ENCODE results near the gene ABCA6. TPM values are rescaled to one million over a fixed set of nuclear protein-coding genes. Genes with fewer than 3 reads are reported as not detected.

ABCA6 gene
- total RNA-seq, 1 donor from 2014 or later = 0.31 TPM

- H3K4me1 Mint-ChIP-seq (ENCODE audit: low read depth) = no peaks in the 10 kb centered on the region
- H3K27me3 Mint-ChIP-seq = no peaks in the 10 kb centered on the region
- H3K27ac Mint-ChIP-seq = no peak overlapping the region
- H3K9me3 Mint-ChIP-seq (ENCODE audit: low read depth) = no peaks in the 10 kb centered on the region
- TF ChIP-seq CTCF (IDR thresholded peaks at IDR 0.05; ENCODE audit: unreplicated experiment) = no peak
- DNase-seq (ENCODE audit: low spot score, unreplicated experiment) = no peak
- H3K36me3 Mint-ChIP-seq (ENCODE audit: insufficient read depth) = no peaks in the 10 kb centered on the region
- no peak overlapping the region for H3K4me3 Mint-ChIP-seq (ENCODE audit: low read depth)
Measured at GRCh38 chr17:69117855-69118784, 23.6 kb downstream of the ABCA6 start.

- no peak for TF ChIP-seq CTCF (IDR thresholded peaks at IDR 0.05; ENCODE audit: unreplicated experiment)
- no peak overlapping the region for H3K27ac Mint-ChIP-seq
- H3K4me1 Mint-ChIP-seq (ENCODE audit: low read depth) = peaks cover 4% of the 10 kb centered on the region
- no peaks in the 10 kb centered on the region for H3K36me3 Mint-ChIP-seq (ENCODE audit: insufficient read depth)
- no peaks in the 10 kb centered on the region for H3K27me3 Mint-ChIP-seq
- H3K4me3 Mint-ChIP-seq (ENCODE audit: low read depth) = no peak overlapping the region
- no peak for DNase-seq (ENCODE audit: low spot score, unreplicated experiment)
- no peaks in the 10 kb centered on the region for H3K9me3 Mint-ChIP-seq (ENCODE audit: low read depth)
Measured at GRCh38 chr17:69111794-69112193, 29.9 kb downstream of the ABCA6 start.

GRCh38 chr17:69105907-69106730 lies 35.6 kb downstream of the ABCA6 start:
- H3K9me3 Mint-ChIP-seq (ENCODE audit: low read depth) = no peaks in the 10 kb centered on the region
- H3K27ac Mint-ChIP-seq = no peak overlapping the region
- TF ChIP-seq CTCF (IDR thresholded peaks at IDR 0.05; ENCODE audit: unreplicated experiment) = no peak
- H3K27me3 Mint-ChIP-seq = no peaks in the 10 kb centered on the region
- no peak for DNase-seq (ENCODE audit: low spot score, unreplicated experiment)
- H3K4me1 Mint-ChIP-seq (ENCODE audit: low read depth) = peaks cover 22% of the 10 kb centered on the region
- H3K4me3 Mint-ChIP-seq (ENCODE audit: low read depth) = no peak overlapping the region
- H3K36me3 Mint-ChIP-seq (ENCODE audit: insufficient read depth) = no peaks in the 10 kb centered on the region

GRCh38 chr17:69103557-69104233 lies 38.0 kb downstream of the ABCA6 start:
- TF ChIP-seq CTCF (IDR thresholded peaks at IDR 0.05; ENCODE audit: unreplicated experiment) = no peak
- peak overlapping the region; percentile 36 for H3K4me3 Mint-ChIP-seq (ENCODE audit: low read depth)
- H3K27me3 Mint-ChIP-seq = no peaks in the 10 kb centered on the region
- H3K4me1 Mint-ChIP-seq (ENCODE audit: low read depth) = peaks cover 22% of the 10 kb centered on the region
- peak; percentile 18 for DNase-seq (ENCODE audit: low spot score, unreplicated experiment)
- H3K9me3 Mint-ChIP-seq (ENCODE audit: low read depth) = no peaks in the 10 kb centered on the region
- no peaks in the 10 kb centered on the region for H3K36me3 Mint-ChIP-seq (ENCODE audit: insufficient read depth)
- peak overlapping the region; percentile 89 for H3K27ac Mint-ChIP-seq

- Mint-ChIP-seq H3K36me3 (ENCODE audit: insufficient read depth) (no peaks in the 10 kb centered on the region), H3K4me1 (ENCODE audit: low read depth) (peaks cover 9% of the 10 kb centered on the region), H3K9me3 (ENCODE audit: low read depth) (no peaks in the 10 kb centered on the region), H3K4me3 (ENCODE audit: low read depth) (no peak overlapping the region), H3K27ac (no peak overlapping the region), H3K27me3 (no peaks in the 10 kb centered on the region)
- DNase-seq (ENCODE audit: low spot score, unreplicated experiment) = no peak
- no peak for TF ChIP-seq CTCF (IDR thresholded peaks at IDR 0.05; ENCODE audit: unreplicated experiment)
Measured at GRCh38 chr17:69098625-69099024, 43.1 kb downstream of the ABCA6 start.
